DOHH2 (cell line): Measurements from ENCODE around the gene SYNDIG1.

Experiments used
- H3F3A ChIP-seq: fragments of 200-600 bp; sonication (generic), shearing (Covaris generic); 2 replicates; pipeline ENCODE4 v1.6.0; 2016; ENCODE audit warnings: antibody characterized with exemption, mild to moderate bottlenecking; ENCODE audit not compliant: control insufficient read depth, insufficient read depth
- H3K27ac ChIP-seq: fragments of 200-600 bp; sonication (generic); 2 replicates; pipeline ENCODE4 v1.5.1; 2014; ENCODE audit warnings: low read depth, mild to moderate bottlenecking, low read length, moderate library complexity
- H3K27me3 ChIP-seq: fragments of 200-600 bp; sonication (generic); 2 replicates; pipeline ENCODE4 v1.6.1; 2014; ENCODE audit warnings: mild to moderate bottlenecking, low read length, mixed read lengths; ENCODE audit not compliant: control insufficient read depth
- H3K36me3 ChIP-seq: fragments of 200-600 bp; sonication (generic); 2 replicates; pipeline ENCODE4 v1.6.1; 2014; ENCODE audit warnings: mild to moderate bottlenecking, low read length, moderate library complexity, mixed read lengths; ENCODE audit not compliant: control insufficient read depth
- H3K4me1 ChIP-seq: fragments of 200-600 bp; sonication (generic); 2 replicates; pipeline ENCODE4 v1.6.1; 2014; ENCODE audit warnings: mild to moderate bottlenecking, low read length, mixed read lengths; ENCODE audit not compliant: control insufficient read depth
- H3K4me2 ChIP-seq: fragments of 200-600 bp; sonication (generic); 2 replicates; pipeline ENCODE4 v1.6.0; 2014; ENCODE audit warnings: mild to moderate bottlenecking, low read length, moderate library complexity
- H3K4me3 ChIP-seq: fragments of 200-600 bp; sonication (generic); 2 replicates; pipeline ENCODE4 v1.5.1; 2014; ENCODE audit warnings: mild to moderate bottlenecking, low read length, mixed read lengths
- H3K79me2 ChIP-seq: fragments of 200-600 bp; sonication (generic); 2 replicates; pipeline ENCODE4 v1.6.1; 2014; ENCODE audit warnings: mild to moderate bottlenecking, low read length, mixed read lengths; ENCODE audit not compliant: control insufficient read depth
- H3K9me2 ChIP-seq: fragments of 200-600 bp; sonication (generic); replicated peaks from 2 replicates; pipeline ENCODE4 v1.6.1; 2014; ENCODE audit warnings: mild to moderate bottlenecking, low read length, mixed read lengths; ENCODE audit not compliant: control insufficient read depth
- H3K9me3 ChIP-seq: fragments of 200-600 bp; sonication (generic); 2 replicates; pipeline ENCODE4 v1.6.1; 2014; ENCODE audit warnings: antibody characterized with exemption, low read length, mixed read lengths; ENCODE audit not compliant: control insufficient read depth, insufficient read depth
- H4K20me1 ChIP-seq: fragments of 200-600 bp; sonication (generic); 2 replicates; pipeline ENCODE4 v1.6.0; 2014; ENCODE audit warnings: low read depth, mild to moderate bottlenecking, antibody characterized with exemption, low read length, moderate library complexity; ENCODE audit not compliant: control insufficient read depth, insufficient read depth
- EZH2phosphoT487 ChIP-seq: fragments of 200-600 bp; sonication (generic); IDR thresholded peaks from 2 replicates; pipeline ENCODE4 v1.6.1; 2017; ENCODE audit warnings: borderline replicate concordance, mild to moderate bottlenecking, antibody characterized with exemption, low read length, moderate library complexity, mixed read lengths
- TF ChIP-seq, protein P1 (sequence below): fragments of 200-600 bp; sonication (generic); IDR thresholded peaks from one replicate; pipeline ENCODE4 v1.5.1; 2014; ENCODE audit warnings: antibody characterized with exemption, mild to moderate bottlenecking, low read depth, low read length; ENCODE audit not compliant: poor library complexity, severe bottlenecking

The SYNDIG1 gene

DNA sequence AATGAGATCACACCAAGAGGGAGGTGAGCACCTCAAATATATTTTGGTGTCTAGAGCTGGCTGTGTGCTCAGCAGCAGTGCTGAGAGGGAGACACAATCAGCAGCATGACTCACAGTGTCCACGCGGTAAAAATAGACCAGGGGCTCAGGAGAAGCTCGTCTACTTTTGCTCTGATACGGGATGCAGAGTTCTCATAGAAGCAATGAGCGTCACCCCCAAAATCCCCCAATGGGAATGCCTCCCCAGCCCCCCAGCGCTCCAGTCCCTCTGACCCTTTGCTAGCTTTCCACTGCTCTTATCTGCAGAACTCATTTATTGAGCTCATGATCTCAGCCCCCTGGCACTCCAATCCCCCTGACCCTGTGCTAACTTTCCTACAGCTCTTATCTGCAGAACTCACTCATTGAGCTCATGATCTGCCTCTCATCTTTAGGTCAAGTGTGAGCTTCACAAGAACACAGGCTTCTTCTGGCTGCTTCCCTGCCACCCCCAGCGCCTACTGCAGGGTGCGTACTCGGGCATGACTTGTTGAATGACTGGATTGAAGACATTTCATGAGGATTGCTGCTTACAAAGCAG is 34.0 kb downstream of the SYNDIG1 start:
- Histone ChIP-seq H3K4me2 (no peak overlapping the region), H3K79me2 (no peaks in the 10 kb centered on the region), H4K20me1 (no peaks in the 10 kb centered on the region), H3F3A (no peaks in the 10 kb centered on the region), H3K9me2 (no peaks in the 10 kb centered on the region), H3K9me3 (no peaks in the 10 kb centered on the region), H3K27ac (no peak overlapping the region), H3K27me3 (no peaks in the 10 kb centered on the region), H3K4me3 (no peak overlapping the region), H3K36me3 (no peaks in the 10 kb centered on the region), H3K4me1 (no peaks in the 10 kb centered on the region)
- no peak for TF ChIP-seq EZH2phosphoT487

DNA sequence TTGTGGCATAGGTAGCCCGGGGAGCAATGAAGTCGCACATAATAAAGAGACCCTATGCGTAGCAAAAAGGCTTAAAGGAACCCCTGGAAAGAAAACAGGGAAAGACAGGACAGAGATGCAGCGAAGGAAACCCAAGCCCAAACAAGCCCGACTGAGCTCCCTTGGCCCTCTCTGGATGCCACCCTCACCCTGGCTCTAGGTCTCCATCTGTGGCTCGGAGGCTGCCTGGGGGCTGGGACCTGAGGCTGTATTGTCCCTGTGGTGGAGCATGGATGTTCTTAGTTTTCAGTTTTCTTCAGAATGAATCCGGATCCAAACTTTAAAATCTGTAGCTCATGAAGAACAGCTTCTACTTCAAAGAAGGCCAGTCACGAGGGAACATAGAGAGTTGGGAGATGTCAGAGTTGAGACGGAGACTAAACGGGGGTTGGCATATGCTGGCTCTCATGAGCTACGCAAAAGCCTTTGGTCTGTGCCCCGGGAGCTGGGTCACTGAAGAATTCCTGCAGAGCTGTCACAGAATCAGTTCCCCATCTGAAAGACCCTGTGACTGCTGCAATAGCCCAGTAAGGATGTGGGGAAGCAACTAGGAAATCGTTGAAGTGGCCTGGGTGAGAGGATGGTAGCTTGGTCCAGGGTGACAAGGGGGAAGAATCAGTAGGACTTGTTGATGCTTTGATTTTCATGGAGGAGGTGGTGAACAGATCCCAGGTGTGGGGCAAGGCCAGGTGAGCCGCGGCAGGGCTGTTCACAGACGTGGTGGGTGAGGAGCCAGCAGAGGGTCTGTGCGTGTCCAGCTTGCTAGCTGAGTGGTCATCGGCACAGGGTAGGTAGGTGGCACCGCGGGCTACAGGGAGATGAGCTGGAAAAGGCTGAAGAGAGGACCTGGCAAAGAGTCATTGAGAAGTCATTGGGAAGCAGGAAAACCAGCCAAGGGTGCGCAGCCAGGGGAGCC is 35.2 kb downstream of the SYNDIG1 start:
- TF ChIP-seq, protein P1, sequence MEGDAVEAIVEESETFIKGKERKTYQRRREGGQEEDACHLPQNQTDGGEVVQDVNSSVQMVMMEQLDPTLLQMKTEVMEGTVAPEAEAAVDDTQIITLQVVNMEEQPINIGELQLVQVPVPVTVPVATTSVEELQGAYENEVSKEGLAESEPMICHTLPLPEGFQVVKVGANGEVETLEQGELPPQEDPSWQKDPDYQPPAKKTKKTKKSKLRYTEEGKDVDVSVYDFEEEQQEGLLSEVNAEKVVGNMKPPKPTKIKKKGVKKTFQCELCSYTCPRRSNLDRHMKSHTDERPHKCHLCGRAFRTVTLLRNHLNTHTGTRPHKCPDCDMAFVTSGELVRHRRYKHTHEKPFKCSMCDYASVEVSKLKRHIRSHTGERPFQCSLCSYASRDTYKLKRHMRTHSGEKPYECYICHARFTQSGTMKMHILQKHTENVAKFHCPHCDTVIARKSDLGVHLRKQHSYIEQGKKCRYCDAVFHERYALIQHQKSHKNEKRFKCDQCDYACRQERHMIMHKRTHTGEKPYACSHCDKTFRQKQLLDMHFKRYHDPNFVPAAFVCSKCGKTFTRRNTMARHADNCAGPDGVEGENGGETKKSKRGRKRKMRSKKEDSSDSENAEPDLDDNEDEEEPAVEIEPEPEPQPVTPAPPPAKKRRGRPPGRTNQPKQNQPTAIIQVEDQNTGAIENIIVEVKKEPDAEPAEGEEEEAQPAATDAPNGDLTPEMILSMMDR = no peak
- no peak for TF ChIP-seq EZH2phosphoT487
- Histone ChIP-seq H3K27me3 (no peaks in the 10 kb centered on the region), H3K4me2 (no peak overlapping the region), H4K20me1 (no peaks in the 10 kb centered on the region), H3K4me1 (no peaks in the 10 kb centered on the region), H3K36me3 (no peaks in the 10 kb centered on the region), H3F3A (no peaks in the 10 kb centered on the region), H3K79me2 (no peaks in the 10 kb centered on the region), H3K9me3 (no peaks in the 10 kb centered on the region), H3K9me2 (no peaks in the 10 kb centered on the region), H3K27ac (no peak overlapping the region), H3K4me3 (no peak overlapping the region)

DNA sequence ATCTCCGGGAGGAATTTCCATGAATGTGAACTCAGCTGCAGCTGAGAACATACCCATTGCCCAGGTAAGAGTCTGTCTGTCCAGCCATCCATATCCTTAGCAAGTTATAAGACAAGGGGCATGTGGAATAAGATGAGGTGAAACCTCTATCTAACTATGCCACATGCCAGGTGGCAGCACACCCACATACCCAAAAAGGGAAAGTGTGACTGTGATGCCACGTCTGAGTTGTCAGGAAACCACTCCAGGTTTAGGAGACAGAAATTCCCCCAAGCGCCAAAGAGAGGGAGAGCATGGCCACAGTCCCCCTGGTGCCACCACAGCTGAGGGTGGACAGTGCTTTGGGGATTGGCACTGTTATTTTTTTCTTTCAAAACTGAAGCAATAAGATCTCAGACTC is 36.7 kb downstream of the SYNDIG1 start:
- no peak overlapping the region for H3K4me3 ChIP-seq
- H3K4me1 ChIP-seq = no peaks in the 10 kb centered on the region
- no peaks in the 10 kb centered on the region for H3F3A ChIP-seq
- no peaks in the 10 kb centered on the region for H3K27me3 ChIP-seq
- H3K27ac ChIP-seq = no peak overlapping the region
- H4K20me1 ChIP-seq = no peaks in the 10 kb centered on the region
- TF ChIP-seq EZH2phosphoT487 = no peak
- TF ChIP-seq, protein P1 = no peak
- H3K9me2 ChIP-seq = no peaks in the 10 kb centered on the region
- H3K79me2 ChIP-seq = no peaks in the 10 kb centered on the region
- no peak overlapping the region for H3K4me2 ChIP-seq
- H3K36me3 ChIP-seq = no peaks in the 10 kb centered on the region
- H3K9me3 ChIP-seq = no peaks in the 10 kb centered on the region

DNA sequence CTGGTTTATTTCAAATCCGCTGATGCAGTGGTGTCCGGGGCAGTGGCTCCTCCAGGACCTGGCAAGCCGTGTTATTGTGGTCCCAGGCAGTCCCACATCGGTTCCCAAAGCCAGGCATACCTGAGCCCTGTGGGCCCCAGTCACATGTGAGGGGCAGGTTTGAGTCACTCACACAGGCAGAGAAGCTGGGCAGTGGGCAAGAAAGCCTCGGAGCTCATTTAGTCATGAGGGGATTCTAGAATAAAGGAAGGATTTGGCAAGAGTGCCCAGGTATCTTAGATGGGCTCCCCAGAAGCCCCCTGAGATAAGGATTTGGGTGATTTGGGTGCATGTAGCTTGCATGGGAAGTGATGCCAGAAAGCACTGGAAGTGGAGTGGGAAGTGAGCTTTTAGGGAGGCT is 37.3 kb downstream of the SYNDIG1 start:
- H3K36me3 ChIP-seq = no peaks in the 10 kb centered on the region
- H3K9me3 ChIP-seq = no peaks in the 10 kb centered on the region
- no peaks in the 10 kb centered on the region for H3K9me2 ChIP-seq
- H3K4me2 ChIP-seq = no peak overlapping the region
- no peaks in the 10 kb centered on the region for H3K4me1 ChIP-seq
- H3K4me3 ChIP-seq = no peak overlapping the region
- no peaks in the 10 kb centered on the region for H4K20me1 ChIP-seq
- no peak overlapping the region for H3K27ac ChIP-seq
- H3K79me2 ChIP-seq = no peaks in the 10 kb centered on the region
- TF ChIP-seq, protein P1 = no peak
- TF ChIP-seq EZH2phosphoT487 = no peak
- H3F3A ChIP-seq = no peaks in the 10 kb centered on the region
- H3K27me3 ChIP-seq = no peaks in the 10 kb centered on the region
